Posterior vena cava (tissue), 2 donors: ENCODE data around the gene SYNC. TPM values are rescaled to one million over a fixed set of nuclear protein-coding genes. Genes with fewer than 3 reads are reported as not detected.

Source experiments
- DNase-seq: peaks from one replicate; pipeline ENCODE4 v3.0.0-alpha.2; 2020; ENCODE audit warnings: low spot score
- intact Hi-C, 2 donors: fragments of 100-400 bp; cut with DNase I; formaldehyde crosslinking; loops; one replicate each; pipeline versions ENCODE4 v1.14.1 to v1.14.2; 2022 to 2023
- long read RNA-seq, 2 donors: library from polyadenylated mRNA; unstranded; transcript quantifications; one replicate each; pipeline ENCODE4 v2.0.0, GENCODE V29; 2020 to 2021
- total RNA-seq, 2 donors: library from RNA; stranded (reverse); fragmentation: NEBNext Ultra II Directional; extraction: Animal tissue kit (Norgen Biotek cat#: 25700); gene quantifications; one replicate each; pipeline ENCODE4 v1.2.1, GENCODE V29; 2021
- donor health status: DM: yes; HTN: yes; CAD: no.
- donor health status: DM: yes; HTN: yes; CAD: no.

SYNC gene
- total RNA-seq, result 100 to 1,000 TPM in 1 of 2 donors, 10 to 100 TPM in 1; 57.5 to 102 TPM
- long read RNA-seq, donor 1, transcript SYNC-201 (4 exons, 1,824 nt), result minor isoform, 22 of 63 reads
- long read RNA-seq, donor 1, transcript SYNC-202 (5 exons, 3,398 nt), result major isoform, 35 of 63 reads
- long read RNA-seq, donor 1, partial matches to known transcripts, result 2 of 63 reads
- long read RNA-seq, donor 1, other reads (novel, unspliced or antisense), result 4 of 63 reads
- long read RNA-seq, donor 2, partial matches to known transcripts, result 36 of 78 reads
- long read RNA-seq, donor 2, other reads (novel, unspliced or antisense), result 36 of 78 reads

DNA sequence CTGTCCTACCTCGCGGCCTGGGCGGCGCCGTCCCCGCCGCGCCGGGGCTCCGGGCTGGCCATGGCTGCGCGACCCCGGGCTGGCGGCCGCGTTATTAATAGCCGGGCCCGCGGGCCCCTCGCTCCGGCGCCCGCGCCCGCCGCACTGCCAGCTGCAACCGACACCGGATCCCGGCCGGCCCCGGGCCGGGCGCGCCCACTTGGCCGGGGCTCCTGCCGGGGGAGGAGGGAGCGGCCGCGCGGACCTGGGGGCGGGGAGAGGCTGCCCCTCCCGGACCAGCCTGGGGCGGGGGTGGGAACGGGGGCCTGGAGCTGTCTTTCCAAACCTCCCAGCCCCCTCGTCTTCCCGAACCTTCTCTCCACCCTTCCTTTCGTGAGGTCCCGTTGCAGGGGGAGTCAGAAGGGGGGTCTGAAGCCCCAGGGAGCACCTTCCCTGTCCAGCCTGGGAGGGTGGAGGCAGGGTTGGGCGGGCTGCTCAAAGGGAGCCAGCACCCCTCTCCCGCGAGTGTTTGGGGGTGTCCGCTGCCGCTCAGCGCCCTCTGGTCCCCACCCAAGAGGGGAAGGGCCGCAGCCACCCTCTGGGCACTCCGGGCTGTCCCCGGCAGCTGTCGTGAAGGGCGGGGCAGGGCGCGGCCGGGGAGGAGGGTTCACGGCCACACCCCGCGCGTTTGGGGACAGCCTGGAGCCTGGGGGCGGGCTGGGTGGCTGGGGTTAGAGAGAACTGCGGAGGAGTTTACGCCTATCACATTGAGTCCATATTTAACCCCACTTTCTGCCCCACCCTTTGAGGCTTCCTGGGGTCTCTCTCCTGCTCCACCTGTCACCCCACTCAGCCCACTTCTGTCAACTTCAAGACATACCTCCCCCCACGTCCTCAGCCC is at the start of gene SYNC:
Gene SYNC (minus strand): TSS at position 172 of the 880 bp plus-strand sequence. CDS start 110 bp downstream, at position 62.
- intact Hi-C loops, result no loop called here

DNA sequence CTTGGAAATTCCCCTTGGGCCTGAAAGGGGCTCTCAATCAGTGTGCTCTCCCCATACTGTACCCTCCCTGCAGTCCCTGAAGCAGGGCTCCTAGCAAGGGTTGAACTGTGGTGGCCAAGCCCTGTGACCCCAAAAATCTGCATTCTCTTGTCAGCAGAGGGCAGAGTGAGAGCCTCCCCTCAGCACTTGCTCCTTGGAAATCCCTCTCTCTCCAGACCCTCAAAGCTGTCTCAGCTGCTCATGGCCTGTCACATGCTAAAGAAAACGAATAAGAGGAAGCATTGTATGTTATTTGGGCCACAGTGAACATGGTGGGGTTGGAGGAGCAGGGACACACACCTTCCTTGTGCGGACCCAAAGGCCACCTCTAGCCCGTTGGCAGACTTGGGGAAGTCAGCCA is 47.2 kb upstream of the SYNC start:
- no peak for DNase-seq
- intact Hi-C loops, result no loop called here

More for the DNA sequence above, at the start of gene SYNC:
- DNase-seq, result peak; percentile 89

DNA sequence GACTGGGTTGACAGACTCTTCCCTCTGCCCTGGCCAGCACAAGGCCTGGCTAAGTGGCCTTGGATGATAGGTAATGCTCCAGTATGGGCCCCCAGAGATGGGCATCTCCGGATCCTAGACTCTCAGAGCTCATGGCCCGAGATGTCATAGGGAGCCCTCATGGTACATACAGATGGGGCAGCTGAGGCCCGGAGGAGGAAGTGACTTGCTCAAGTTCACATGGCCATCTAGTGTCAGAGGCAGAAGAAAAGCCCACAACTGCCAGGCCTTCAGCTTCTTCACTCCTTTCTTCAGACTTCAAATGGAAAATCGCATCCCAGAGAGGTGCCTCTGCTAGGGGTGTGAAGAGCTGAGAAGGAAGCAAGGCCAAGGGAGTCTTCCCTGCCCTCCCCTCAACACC is 46.8 kb upstream of the SYNC start:
- no peak for DNase-seq
- intact Hi-C loops, result no loop called here

DNA sequence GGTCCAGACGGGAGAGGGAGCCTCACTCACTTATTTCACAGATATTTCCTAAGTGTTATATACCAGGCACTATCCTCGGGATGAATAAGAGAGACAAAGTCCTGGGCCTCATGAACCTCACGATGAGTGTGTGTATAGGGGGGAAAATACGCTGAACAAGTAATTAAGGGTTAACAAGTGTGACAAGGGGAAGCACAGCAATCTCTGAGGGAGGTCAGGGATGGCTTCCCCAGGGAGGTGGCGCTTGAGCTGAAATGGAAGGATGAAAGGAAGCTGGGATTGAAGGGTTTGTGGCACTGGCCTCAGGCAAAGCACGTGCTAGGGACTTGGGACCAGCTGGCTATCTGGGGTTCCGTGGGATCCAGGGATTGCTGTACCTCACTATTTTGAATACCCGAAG is 46.4 kb upstream of the SYNC start:
- intact Hi-C loops, result no loop called here
- no peak for DNase-seq

DNA sequence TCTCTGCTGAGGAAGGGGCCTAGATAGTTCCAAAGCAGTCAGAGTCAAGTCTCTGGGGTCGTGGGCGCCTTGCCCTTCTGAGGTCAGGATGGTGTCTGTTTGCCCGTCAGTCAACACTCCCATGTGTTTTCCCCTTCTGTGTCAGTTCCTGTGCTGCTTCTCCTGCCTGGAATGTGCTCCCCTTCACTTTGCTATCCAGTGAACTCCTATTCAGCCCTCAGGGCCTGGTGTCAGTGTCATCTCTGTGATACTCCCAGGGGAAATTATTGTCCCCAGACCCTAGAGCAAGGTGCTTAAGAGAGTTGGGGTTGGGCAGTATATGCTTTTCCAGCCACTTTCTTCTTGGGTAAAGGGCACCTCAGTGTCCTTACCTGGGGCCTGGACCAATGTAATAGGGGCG is 45.8 kb upstream of the SYNC start:
- intact Hi-C loops, result no loop called here
- DNase-seq, result no peak

DNA sequence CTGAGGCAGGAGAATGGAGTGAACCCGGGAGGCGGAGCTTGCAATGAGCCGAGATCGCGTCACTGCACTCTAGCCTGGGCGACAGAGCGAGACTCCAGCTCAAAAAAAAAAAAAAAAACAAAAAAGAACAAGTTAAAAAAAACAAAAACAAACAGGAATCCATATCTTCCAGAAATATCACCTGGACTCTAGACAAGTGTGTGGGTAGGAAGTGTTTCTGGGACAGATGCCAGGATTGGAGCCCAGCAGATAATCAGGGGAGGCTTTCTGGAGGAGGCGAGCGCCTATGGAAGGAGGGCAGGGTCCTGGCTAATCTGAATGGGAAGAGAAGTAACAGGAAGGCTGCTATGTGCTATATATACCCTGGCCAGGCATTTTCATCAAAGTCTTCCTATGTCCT is 43.6 kb upstream of the SYNC start:
- no peak for DNase-seq
- intact Hi-C loops, result no loop called here

DNA sequence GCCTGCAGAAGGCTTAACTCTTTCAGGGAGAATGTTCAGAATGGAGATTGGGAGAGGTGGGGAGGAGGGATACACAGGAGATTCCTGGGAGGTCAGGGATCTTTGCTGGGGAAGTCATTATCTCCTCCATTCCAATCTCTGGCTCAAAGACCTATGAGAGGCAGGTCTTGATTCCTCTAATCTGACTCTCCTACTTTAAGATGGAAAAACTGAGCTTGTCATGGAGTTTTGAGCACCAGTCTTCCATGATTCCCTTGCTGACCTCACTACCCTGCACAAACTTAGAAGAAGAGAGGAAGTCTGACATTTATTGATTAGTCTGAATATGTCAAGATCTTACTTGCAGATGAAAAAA is 41.5 kb upstream of the SYNC start:
- intact Hi-C loops, result no loop called here
- no peak for DNase-seq

DNA sequence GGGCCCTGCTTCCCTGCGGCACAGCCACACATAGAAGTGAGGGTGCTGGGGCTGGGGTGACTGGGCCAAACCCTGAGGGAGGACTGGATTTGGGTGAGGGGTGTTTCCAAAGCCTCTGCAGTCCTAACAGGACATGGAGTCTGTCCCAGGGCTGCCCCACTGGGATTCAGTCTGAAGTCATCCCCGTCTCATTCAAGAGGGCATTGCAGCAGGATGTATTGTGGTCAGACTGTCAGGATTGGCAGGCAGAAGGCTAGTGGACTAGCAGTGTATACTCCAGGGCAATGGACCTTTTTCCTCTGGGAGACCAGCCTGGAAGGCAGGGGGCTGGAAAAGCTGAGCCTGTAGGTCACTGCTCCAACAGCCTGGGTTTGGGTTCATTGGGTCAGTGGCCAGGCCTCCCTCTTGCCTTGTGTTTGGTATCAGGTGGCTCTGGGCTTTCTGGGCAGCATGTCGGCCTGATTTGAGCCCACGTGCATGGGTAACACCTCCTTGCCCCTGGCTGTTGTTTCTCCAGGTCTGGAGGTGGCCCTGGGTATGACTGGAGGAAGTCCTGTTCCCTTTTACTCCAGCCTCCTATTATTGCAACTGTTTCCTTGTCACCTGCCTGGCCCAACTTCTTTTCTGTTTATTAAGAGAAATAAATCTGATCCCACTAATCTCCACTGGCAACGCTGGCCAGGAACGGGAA is 41.0 kb upstream of the SYNC start:
- no peak for DNase-seq
- intact Hi-C loops, result no loop called here

DNA sequence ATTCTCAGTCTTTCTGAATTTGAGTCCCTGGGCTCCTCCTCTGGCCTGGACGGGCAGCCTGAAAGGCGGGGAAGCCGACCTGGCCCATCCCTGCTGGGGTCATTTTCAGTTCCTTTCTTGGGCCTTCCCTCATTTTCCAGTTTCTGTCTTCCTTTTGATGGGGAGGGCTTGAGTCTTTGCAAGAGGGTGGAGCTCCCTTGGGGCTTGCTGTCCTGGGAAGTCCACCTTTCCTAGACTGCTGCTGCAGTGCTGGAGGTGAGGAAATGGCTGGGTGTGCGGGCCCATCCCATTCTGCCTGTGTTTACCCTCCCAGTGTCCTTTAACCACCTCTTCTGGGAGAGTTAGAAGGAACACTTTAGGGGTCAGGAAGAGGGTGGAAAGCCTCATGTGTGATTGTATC is 40.4 kb upstream of the SYNC start:
- intact Hi-C loops, result no loop called here
- no peak for DNase-seq

DNA sequence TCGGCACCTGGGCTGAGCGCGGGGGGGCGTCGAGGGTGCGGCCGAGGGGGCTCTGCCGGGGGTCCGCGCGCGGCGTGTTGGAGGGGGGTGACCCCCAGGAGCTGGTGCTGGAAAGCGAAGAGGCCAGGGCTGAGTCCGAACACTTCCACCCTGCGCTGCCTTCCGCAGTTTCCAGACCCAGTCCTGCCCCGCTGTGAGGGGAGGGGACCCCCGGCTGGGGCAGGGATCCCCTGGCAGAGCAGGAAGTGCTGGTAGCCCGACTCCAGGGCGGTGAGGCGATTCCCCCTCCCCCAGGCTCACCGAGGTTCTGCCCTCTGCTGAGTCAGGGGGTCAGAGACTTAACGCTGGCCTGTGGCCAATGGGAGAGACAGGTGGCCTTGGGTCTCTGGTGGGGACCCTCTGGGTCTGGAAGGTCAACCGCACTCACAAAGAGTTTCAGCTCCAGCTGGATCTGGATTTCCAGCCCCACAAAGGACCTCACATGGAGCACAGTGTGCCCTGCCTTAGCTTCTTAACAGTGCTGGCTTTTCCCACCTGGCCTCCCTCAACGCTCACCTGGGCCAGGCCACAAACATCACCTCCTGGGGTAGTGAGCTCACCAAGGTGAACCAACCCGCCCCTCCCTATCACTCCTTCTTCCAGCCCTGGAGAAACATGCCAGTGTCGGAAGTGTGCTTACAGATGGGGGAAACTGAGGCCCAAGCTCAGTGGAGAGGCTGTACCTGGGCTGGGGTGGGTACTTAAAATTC is 39.8 kb upstream of the SYNC start:
- no peak for DNase-seq
- intact Hi-C loops, result no loop called here

DNA sequence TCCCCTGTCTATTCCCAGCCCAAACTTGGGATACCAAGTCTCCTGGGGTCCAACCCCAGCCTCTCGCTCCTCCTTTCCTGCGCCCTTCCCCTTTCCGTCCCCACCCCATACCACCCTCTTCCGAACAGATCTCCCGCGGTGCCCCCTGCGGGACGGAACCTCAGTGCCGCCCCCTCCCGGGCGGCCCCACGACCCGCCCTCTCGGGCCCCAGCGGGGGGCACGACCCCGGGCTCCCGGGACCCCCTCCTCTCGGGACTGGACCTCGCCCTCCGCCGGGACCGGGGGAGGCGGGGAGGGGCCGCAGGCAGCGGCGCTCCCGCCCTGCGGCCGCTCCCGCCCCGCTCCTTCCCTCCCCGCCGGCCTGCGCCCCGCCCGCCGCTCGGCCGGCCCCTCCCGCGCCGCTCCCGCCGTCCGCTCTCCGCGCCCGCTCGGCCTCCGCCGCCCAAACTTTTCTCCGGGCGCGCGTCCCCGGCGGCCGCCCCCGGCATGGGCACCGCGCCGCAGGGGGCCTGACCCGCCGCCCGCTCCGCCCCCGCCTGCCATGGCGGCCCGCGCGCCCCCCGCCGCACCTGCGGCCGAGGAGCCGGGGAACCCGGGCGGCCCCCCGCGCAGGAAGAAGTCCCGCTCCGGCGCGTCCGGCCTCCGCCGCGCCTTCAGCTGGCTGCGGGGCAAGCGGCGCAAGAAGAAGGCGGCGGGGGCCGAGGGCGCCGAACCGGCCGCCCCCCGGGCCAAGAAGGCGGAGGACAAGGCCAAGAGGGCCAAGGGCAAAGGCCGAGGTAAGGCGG is 39.0 kb upstream of the SYNC start:
- DNase-seq, result no peak
- intact Hi-C loops, result no loop called here

DNA sequence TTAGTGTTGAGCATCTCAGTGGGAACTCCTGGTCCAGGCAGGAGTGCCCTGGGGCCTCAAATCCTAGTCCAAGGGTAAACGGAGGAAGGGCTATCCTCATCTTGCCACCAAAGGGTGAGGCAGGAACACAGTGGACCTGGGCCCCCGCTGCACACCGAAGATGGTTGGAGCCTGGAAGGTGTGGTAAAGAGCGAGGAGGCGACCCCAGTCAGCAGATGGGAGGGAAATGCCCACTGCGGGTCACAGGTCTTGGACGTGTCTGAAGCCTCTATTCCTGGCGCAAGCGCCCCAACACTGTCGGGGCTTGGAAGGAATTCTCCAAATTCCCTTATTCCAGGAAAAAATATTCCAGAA is 38.5 kb upstream of the SYNC start:
- no peak for DNase-seq
- intact Hi-C loops, result no loop called here

DNA sequence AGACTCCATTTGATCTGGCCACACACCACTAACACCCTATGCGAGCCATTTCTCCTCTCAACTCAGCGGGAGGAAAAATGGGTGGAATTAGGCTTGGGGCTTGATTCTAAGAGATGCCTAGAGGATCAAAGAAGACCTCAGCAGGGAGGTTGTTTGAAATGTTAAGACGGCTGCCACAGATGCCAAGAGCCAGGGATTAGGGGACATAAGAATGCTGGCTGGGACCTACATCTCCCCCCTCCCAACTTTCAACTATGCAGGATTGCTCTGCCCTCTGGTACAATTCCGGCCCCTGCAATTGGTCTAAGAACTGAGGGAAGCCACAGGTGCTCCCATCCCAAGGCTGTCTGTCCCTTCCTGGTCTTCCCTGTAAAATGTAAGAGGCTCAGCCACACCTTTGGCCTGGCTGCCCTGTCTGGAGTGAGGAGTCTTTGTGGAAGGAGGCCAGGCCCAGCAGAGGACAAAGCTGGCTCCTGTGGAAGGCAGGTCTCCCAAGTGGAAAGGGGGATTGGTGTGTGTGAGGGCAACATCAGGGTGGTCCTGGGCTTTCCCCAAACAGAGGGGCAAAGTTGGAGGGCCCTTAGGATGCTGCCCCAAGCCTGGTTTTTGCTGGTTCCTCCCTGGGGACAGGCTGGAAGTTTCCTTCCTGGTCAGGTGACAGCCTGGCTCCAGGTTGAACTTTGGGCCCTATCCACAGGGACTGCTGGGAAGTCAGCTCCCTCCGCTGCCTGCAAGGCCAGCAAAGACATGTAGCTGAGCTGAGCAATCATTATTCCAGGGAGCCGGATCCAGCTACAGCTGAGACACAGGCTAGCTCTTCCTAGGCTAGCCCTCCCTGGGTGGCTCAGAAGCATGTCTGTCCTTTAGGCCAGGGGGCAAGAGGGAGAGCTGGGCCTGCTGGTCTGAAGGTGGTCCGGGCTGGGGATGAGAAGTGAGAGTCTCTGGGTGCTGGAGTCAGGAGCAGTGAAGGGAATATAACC is 34.5 kb upstream of the SYNC start:
- DNase-seq, result no peak
- intact Hi-C loops, result no loop called here

DNA sequence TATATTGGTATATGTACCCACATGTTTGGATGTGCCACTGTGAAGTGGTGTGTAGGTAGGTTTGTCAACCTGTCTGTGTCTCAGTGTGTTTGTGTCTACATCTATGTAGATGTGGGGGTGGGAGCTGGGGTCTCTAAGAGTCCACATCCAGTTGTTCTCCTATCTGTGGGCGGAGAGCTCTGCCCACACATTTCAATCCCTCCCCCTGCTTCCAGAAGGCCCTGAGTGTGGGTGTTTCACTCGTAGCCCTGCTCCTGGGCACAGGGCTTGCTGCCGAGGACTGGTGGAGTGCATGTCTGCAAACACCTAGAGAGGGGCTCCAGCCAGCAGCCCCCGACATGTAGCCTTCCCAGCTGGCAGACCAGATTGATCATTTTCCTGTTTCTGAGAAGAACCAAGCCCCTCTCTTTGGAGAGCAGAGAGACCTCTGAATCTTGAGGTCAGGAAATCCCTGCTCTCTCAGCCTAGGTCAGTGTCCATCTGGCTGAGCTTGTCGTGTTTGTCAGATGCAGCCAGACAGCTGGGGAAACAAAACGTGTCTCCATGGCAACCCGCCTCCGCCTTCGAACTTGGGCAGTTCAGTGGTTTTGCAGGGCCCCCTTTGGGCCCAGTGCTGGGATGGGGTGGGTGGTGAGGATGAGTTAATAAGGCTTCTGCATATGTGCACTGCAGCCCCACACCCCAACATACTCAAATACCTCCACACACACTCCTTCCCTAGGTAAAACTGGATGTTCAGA is 31.2 kb upstream of the SYNC start:
- intact Hi-C loops, result no loop called here
- DNase-seq, result no peak

DNA sequence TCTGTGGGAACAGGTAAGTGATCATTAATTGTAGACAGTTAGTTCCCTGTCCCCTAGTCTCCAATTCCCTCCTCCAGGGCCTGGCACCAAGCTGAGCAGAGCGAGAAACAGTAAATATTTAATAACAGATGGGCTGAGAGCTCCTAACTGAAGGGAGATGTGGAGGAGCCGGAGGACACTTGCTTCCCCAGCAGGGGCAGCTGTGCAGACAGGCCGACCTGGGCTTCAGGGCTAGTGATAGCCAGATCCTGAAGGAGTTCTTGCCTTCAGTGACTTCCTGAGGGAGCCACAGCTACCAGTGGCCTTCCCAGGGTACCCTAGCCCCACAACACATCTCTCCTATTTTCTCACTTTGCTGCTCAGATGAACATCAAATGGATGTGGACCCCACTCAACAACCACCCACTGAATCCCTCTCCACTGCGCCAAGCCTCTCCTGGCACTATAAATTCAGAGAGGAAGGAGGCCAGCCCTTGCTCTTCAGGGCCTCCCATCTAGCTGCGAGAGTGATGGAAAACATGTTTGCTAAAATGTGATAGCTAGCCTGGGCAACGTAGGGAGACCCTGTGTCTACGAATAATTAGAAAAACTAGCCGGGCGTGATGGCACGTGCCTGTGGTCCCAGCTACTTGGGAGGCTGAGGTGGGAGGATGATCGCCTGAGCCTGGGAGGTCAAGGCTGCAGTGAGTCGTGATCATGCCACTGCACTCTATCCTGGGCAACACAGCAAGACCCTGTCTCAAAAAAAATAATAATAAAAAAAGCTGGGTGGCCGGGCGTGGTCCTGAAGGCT is 26.9 kb upstream of the SYNC start:
- intact Hi-C loops, result no loop called here
- DNase-seq, result no peak

DNA sequence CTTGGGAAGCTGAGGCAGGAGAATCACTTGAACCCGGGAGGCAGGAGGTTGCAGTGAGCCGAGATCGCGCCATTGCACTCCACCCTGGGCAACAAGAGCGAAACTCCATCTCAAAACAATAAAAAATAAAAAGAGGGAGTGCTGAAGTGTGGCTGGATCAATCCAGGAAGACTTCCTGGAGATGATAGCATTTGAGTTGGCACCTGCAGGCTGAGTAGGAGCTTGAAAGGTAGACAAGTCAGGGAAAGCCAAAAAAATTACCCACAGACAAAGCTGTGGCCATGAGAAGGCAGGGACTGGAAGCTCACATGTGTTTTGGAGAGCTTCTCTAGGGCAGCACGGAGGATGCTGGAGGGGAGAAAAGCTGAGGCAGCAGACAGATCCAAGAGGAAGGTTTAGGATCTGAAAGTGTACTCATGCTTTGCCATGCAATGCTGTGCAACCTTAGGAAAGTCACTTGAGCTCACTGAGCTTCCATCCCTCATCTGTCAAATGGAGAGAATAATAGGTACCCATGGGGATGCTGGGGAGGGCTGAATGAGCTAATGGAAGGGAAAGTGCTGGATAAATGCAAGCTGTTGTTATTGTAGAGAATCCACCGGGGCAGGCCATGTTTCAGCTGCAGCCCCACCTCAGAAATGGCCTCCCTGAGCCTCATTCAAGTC is 26.0 kb upstream of the SYNC start:
- DNase-seq, result no peak
- intact Hi-C loops, result no loop called here
